A549 (cell line): ENCODE results near the gene PRUNE2. TPM values are rescaled to one million over a fixed set of nuclear protein-coding genes. Genes with fewer than 3 reads are reported as not detected.
A peak's percentile ranks its signal among the peaks of the same experiment; 100 is the strongest.

Source experiments
- ATAC-seq, 2 experiments: fragments of 200-7000 bp in 1 of 2; fragments of >200 bp in 1 of 2; cut with Nextera tagmentation in 1 of 2; cut with Tn5 transposase in 1 of 2; 3 replicates each; pipeline versions ENCODE4 v1.8.0 to v1.9.1; 2018 to 2020; ENCODE audit warnings: mild to moderate bottlenecking in 1 of 2, moderate library complexity in 1 of 2
- CTCF ChIA-PET: fragments of 300-600 bp; sonication (Branson Sonifier 250); formaldehyde crosslinking; extraction: SDS; loops from one replicate; lab custom pipeline; 2021; ENCODE audit warnings: antibody characterized with exemption, inconsistent platforms; lab: Yijun Ruan, JAX
- POLR2A ChIA-PET: fragments of 350-600 bp; formaldehyde crosslinking; extraction: SDS; loops from one replicate; lab custom pipeline; 2021; ENCODE audit warnings: antibody characterized with exemption, inconsistent platforms; lab: Yijun Ruan, JAX
- DNase-seq, 2 experiments: peaks; one replicate each; pipeline versions ENCODE4 v3.0.0 to v3.0.0-alpha.2; 2011 to 2016; ENCODE audit warnings: low read depth in 1 of 2, low spot score in 1 of 2
- FAIRE-seq: peaks from 2 replicates; lab custom pipeline; 2011; peaks lifted over from hg19 to GRCh38; lab: Jason Lieb, UNC
- H3K27ac ChIP-seq, 2 experiments: fragments of >200 bp; sonication (Bioruptor Twin); formaldehyde crosslinking; 3 replicates each; pipeline ENCODE4 v1.5.1; 2016 to 2017
- H3K4me1 ChIP-seq: fragments of >200 bp; sonication (Bioruptor Twin); formaldehyde crosslinking; 3 replicates; pipeline ENCODE4 v1.6.1; 2016
- H3K4me2 ChIP-seq: fragments of >200 bp; sonication (Bioruptor Twin); formaldehyde crosslinking; 3 replicates; pipeline ENCODE4 v1.6.1; 2016
- H3K4me3 ChIP-seq: fragments of >200 bp; sonication (Bioruptor Twin); formaldehyde crosslinking; 3 replicates; pipeline ENCODE4 v1.5.1; 2016
- H3K9me3 ChIP-seq: fragments of >200 bp; sonication (Bioruptor Twin); formaldehyde crosslinking; 3 replicates; pipeline ENCODE4 v1.6.1; 2016
- ATOH8 ChIP-seq: fragments of 250-450 bp; sonication (Bioruptor Pico); IDR thresholded peaks from 2 replicates; pipeline ENCODE4 v1.5.0; 2020; ENCODE audit warnings: low read depth, mild to moderate bottlenecking, moderate library complexity
- CBX8 ChIP-seq: fragments of 200-600 bp; sonication (generic); IDR thresholded peaks from 2 replicates; pipeline ENCODE4 v1.6.1; 2016
- CEBPB ChIP-seq, 2 experiments: fragments of >200 bp in 1 of 2; sonication (Bioruptor Twin) in 1 of 2; formaldehyde crosslinking in 1 of 2; IDR thresholded peaks; 2 replicates each; pipeline ENCODE4 v1.6.1; 2012 to 2016
- CHD4 ChIP-seq: fragments of 200-600 bp; sonication (generic); IDR thresholded peaks from 2 replicates; pipeline ENCODE4 v1.6.1; 2016; ENCODE audit warnings: antibody characterized with exemption, mild to moderate bottlenecking, borderline replicate concordance
- EHMT2 ChIP-seq: fragments of 200-600 bp; sonication (generic); IDR thresholded peaks from 2 replicates; pipeline ENCODE4 v1.6.1; 2016; ENCODE audit warnings: antibody characterized with exemption, low read depth, mild to moderate bottlenecking, moderate library complexity
- ELK1 ChIP-seq: fragments of 150-350 bp; IDR thresholded peaks from 2 replicates; pipeline ENCODE4 v1.6.1; 2014; ENCODE audit warnings: low read depth, mild to moderate bottlenecking, low read length
- FOSB ChIP-seq: fragments of 250-450 bp; sonication (Bioruptor Pico); IDR thresholded peaks from 2 replicates; pipeline ENCODE4 v1.5.0; 2020; ENCODE audit warnings: mild to moderate bottlenecking, moderate library complexity
- FOXS1 ChIP-seq: fragments of 250-450 bp; sonication (Bioruptor Pico); IDR thresholded peaks from 2 replicates; pipeline ENCODE4 v1.5.0; 2020; ENCODE audit warnings: mild to moderate bottlenecking, moderate library complexity
- HOXB13 ChIP-seq: fragments of 250-450 bp; sonication (Bioruptor Pico); IDR thresholded peaks from 2 replicates; pipeline ENCODE4 v1.5.0; 2020; ENCODE audit warnings: low read depth, mild to moderate bottlenecking, moderate library complexity
- JUN ChIP-seq, 2 experiments: fragments of >200 bp; sonication (Bioruptor Twin); formaldehyde crosslinking; IDR thresholded peaks; 2 replicates in 1 of 2; 3 replicates in 1 of 2; pipeline ENCODE4 v1.6.1; 2016 to 2017
- JUNB ChIP-seq: fragments of >200 bp; sonication (Bioruptor Twin); formaldehyde crosslinking; IDR thresholded peaks from 2 replicates; pipeline ENCODE4 v1.6.1; 2016
- KDM5A ChIP-seq: fragments of 200-600 bp; sonication (generic); IDR thresholded peaks from 2 replicates; pipeline ENCODE4 v1.6.1; 2016; ENCODE audit warnings: antibody characterized with exemption, mild to moderate bottlenecking
- MAFK ChIP-seq: fragments of 450-650 bp; IDR thresholded peaks from 2 replicates; pipeline ENCODE4 v1.6.1; 2014; ENCODE audit not compliant: partially characterized antibody
- MAZ ChIP-seq: fragments of 150-350 bp; IDR thresholded peaks from 2 replicates; pipeline ENCODE4 v1.6.1; 2014; ENCODE audit warnings: antibody characterized with exemption, low read depth, low read length, borderline replicate concordance
- NR3C1 ChIP-seq: fragments of >200 bp; sonication (Bioruptor Twin); formaldehyde crosslinking; IDR thresholded peaks from 3 replicates; pipeline ENCODE4 v1.6.1; 2017
- RARB ChIP-seq: fragments of 250-450 bp; sonication (Bioruptor Pico); IDR thresholded peaks from 2 replicates; pipeline ENCODE4 v1.8.0; 2021; ENCODE audit warnings: mild to moderate bottlenecking, moderate library complexity
- RCOR1 ChIP-seq: fragments of 150-350 bp; IDR thresholded peaks from 2 replicates; pipeline ENCODE4 v1.6.1; 2014; ENCODE audit warnings: antibody characterized with exemption, low read length, low read depth
- REST ChIP-seq: fragments of 200-600 bp; sonication (generic); IDR thresholded peaks from 2 replicates; pipeline ENCODE4 v1.6.1; 2016; ENCODE audit warnings: antibody characterized with exemption, mild to moderate bottlenecking, moderate library complexity
- RFX5 ChIP-seq: fragments of 450-650 bp; IDR thresholded peaks from 2 replicates; pipeline ENCODE4 v1.7.1; 2014; ENCODE audit warnings: antibody characterized with exemption, mild to moderate bottlenecking, moderate library complexity
- SMC3 ChIP-seq: fragments of >200 bp; sonication (Bioruptor Twin); formaldehyde crosslinking; IDR thresholded peaks from 3 replicates; pipeline ENCODE4 v1.6.1; 2018; ENCODE audit warnings: inconsistent platforms
- TFCP2L1 ChIP-seq: fragments of 250-450 bp; sonication (Bioruptor Pico); IDR thresholded peaks from 2 replicates; pipeline ENCODE4 v1.5.0; 2021; ENCODE audit warnings: mild to moderate bottlenecking
- TP53 ChIP-seq: fragments of 250-450 bp; sonication (Bioruptor Pico); IDR thresholded peaks from 2 replicates; pipeline ENCODE4 v1.5.0; 2021; ENCODE audit warnings: mild to moderate bottlenecking, moderate library complexity
- ZNF302 ChIP-seq: fragments of 250-450 bp; sonication (Bioruptor Pico); IDR thresholded peaks from 2 replicates; pipeline ENCODE4 v1.9.0; 2021; ENCODE audit warnings: inconsistent platforms, mild to moderate bottlenecking, moderate library complexity
- WGBS: methylation state at CpG from one replicate; pipeline ENCODE4 v1.1.6; 2017; ENCODE audit errors: missing lambda C conversion rate; 5-methylcytosine and 5-hydroxymethylcytosine counted together
- polyA plus RNA-seq, 4 experiments: library from polyadenylated mRNA; depleted of rRNA in 3 of 4; stranded (reverse); fragments of >200 nt; fragmentation: RNase III in 1 of 4; extraction: RNeasy Plus Mini Kit Qiagen cat#74134 plus additional on column Dnase treatment in 1 of 4; gene quantifications; 2 replicates in 3 of 4; 3 replicates in 1 of 4; pipeline ENCODE4 v1.2.3, GENCODE V29; 2011 to 2017

The PRUNE2 gene
- polyA plus RNA-seq, 2 of the 4 experiments (the other 2 are of a cell fraction): 0.04 TPM; not detected in 1

GRCh38 chr9:76637416-76637815, 268.5 kb downstream of the PRUNE2 start:
- no peak for ATAC-seq

GRCh38 chr9:76634356-76635054, 271.4 kb downstream of the PRUNE2 start:
- POLR2A ChIA-PET: no interaction called here
- FAIRE-seq: no peak
- CTCF ChIA-PET: interaction anchor here (1.7 kb wide), 2 partner anchors 10 to 72 kb away, joined by 3 to 7 read pairs; no protein-coding TSS in a partner anchor
- no peak for ATAC-seq
- Histone ChIP-seq H3K9me3 (no peaks in the 10 kb centered on the region), H3K4me2 (no peak overlapping the region), H3K27ac (no peak overlapping the region), H3K4me1 (no peaks in the 10 kb centered on the region), H3K4me3 (no peak overlapping the region)
- WGBS: 0% methylated on average over 1 of the region's 1 CpG
- peak in 1 of 2 experiments; percentile 10 for DNase-seq
- no peak for TF ChIP-seq HOXB13 (CRISPR knock-in tag)
- TF ChIP-seq CBX8: no peak
- no peak for TF ChIP-seq SMC3
- TF ChIP-seq EHMT2: no peak
- TF ChIP-seq CHD4: no peak

More at GRCh38 chr9:76637416-76637815, 268.5 kb downstream of the PRUNE2 start:
- H3K4me1 ChIP-seq: no peaks in the 10 kb centered on the region
- no peaks in the 10 kb centered on the region for H3K9me3 ChIP-seq
- CTCF ChIA-PET: no interaction called here
- DNase-seq: no peak
- TF ChIP-seq TP53 (CRISPR knock-in tag) (no peak), MAFK (no peak), NR3C1 (no peak), RFX5 (no peak), KDM5A (no peak), TFCP2L1 (no peak), RCOR1 (no peak), FOSB (CRISPR knock-in tag) (no peak), CEBPB (IDR thresholded peaks at IDR 0.05) (no peak), ELK1 (no peak), MAZ (no peak), ZNF302 (CRISPR knock-in tag) (no peak), FOXS1 (CRISPR knock-in tag) (no peak), JUNB (no peak), JUN (IDR thresholded peaks at IDR 0.05) (no peak), REST (no peak), RARB (no peak), ATOH8 (CRISPR knock-in tag) (no peak)
- H3K4me3 ChIP-seq: no peak overlapping the region
- POLR2A ChIA-PET: no interaction called here
- no peak overlapping the region for H3K4me2 ChIP-seq
- 7% methylated on average over 2 of the region's 2 CpGs for WGBS
- FAIRE-seq: peak; percentile 13
- no peak overlapping the region for H3K27ac ChIP-seq
